AG04450 (cell line): ENCODE results near the gene SLC35B1. TPM values are rescaled to one million over a fixed set of nuclear protein-coding genes. Genes with fewer than 3 reads are reported as not detected.

ENCODE experiments used
- CTCF ChIA-PET: fragments of 300-600, 350-600 bp; formaldehyde crosslinking; extraction: SDS; loops from one replicate; lab custom pipeline; 2022; ENCODE audit warnings: antibody characterized with exemption, inconsistent platforms; lab: Charles Lee
- POLR2A ChIA-PET: fragments of 350-600 bp; formaldehyde crosslinking; extraction: SDS; loops from one replicate; lab custom pipeline; 2021; ENCODE audit warnings: antibody characterized with exemption, inconsistent platforms; lab: Yijun Ruan, JAX
- DNase-seq: peaks from one replicate; pipeline ENCODE4 v3.0.0-alpha.2; 2011; ENCODE audit warnings: low read depth, low spot score
- H3K27ac ChIP-seq: one replicate; pipeline ENCODE4 v1.5.1; 2012; ENCODE audit warnings: low read depth, low read length, control low read depth
- H3K27me3 ChIP-seq: one replicate; pipeline ENCODE4 v1.6.0; 2012; ENCODE audit warnings: low read length; ENCODE audit not compliant: control insufficient read depth, insufficient read depth
- H3K4me3 ChIP-seq: 2 replicates; pipeline ENCODE4 v1.5.1; 2011; ENCODE audit warnings: mild to moderate bottlenecking, low read depth, low read length, control low read depth
- H3K9me3 ChIP-seq: 2 replicates; pipeline ENCODE4 v1.5.1; 2012; ENCODE audit warnings: low read length; ENCODE audit not compliant: control insufficient read depth, insufficient read depth
- CTCF ChIP-seq: IDR thresholded peaks from 2 replicates; pipeline ENCODE4 v1.5.1; 2011; ENCODE audit warnings: low read depth, low read length, control low read depth, inconsistent platforms
- polyA plus RNA-seq: library from polyadenylated mRNA; depleted of rRNA; stranded (reverse); fragments of >200 nt; gene quantifications from 2 replicates; pipeline ENCODE4 v1.2.3, GENCODE V29; 2011

The SLC35B1 gene
- polyA plus RNA-seq, 1 experiment = 99.1 TPM

DNA sequence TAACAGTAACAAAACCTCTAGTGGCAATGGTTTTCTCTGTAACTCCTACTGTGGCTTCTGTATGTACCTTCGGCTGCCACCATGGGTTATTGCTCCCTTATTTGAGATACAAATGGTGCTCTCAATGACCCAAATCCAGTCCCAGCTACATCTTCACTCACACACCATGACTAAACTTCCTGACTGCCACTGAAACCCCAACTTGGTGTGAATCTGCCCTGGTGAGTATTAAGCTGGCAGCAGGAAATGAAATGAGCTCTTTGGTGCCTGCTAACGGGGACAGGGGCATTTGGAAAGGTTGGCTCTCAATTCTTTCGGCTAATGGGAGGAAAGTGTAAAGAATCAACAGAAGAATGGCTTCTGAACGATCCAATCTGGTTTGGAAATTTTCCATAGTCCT, 7.5 kb upstream of the SLC35B1 start:
- POLR2A ChIA-PET = interaction anchor here (0.6 kb wide), 1 partner anchor 131 kb away, joined by 4 read pairs; no protein-coding TSS in a partner anchor
- no peaks in the 10 kb centered on the region for H3K27me3 ChIP-seq
- no peak for DNase-seq
- CTCF ChIA-PET = interaction anchor here (0.9 kb wide), 1 partner anchor 23 kb away, joined by 4 read pairs; no protein-coding TSS in a partner anchor
- no peak overlapping the region for H3K4me3 ChIP-seq
- no peaks in the 10 kb centered on the region for H3K9me3 ChIP-seq
- no peak overlapping the region for H3K27ac ChIP-seq
- no peak for TF ChIP-seq CTCF

GRCh38 chr17:49708515-49709183, 885 bp upstream of the SLC35B1 start:
- ChIA-PET POLR2A (interaction anchor here (0.5 to 1.4 kb wide), 6 partner anchors 55 to 422 kb away, joined by 3 to 10 read pairs (median 4); partner anchors contain the start of genes FAM117A and KAT7), CTCF (interaction anchor here (0.7 to 2.6 kb wide), 20 partner anchors 8 to 954 kb away, joined by 3 to 11 read pairs (median 5); no protein-coding TSS in a partner anchor)
- H3K4me3 ChIP-seq = peak overlapping the region; percentile 73
- TF ChIP-seq CTCF = no peak
- no peaks in the 10 kb centered on the region; the same call in 1 of the 2 replicates for H3K9me3 ChIP-seq
- DNase-seq = no peak
- H3K27me3 ChIP-seq = no peaks in the 10 kb centered on the region
- no peak overlapping the region for H3K27ac ChIP-seq

DNA sequence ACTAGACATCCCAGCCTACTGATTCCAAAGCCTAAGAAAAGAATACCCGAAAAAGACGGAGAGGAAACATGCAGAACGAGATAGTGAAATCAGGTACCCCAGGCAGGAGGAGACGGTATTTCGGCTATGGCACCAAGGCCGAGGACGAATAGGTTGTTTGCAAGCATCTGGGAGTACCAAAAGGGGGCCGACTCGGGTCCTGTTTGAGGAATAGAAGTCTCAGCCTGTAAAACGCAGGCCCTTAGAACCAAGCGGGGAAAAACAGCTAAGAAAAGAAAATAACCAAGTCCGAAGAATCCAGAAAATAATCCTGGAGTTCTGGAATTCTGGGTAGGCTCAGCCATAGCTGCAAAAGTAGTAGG, 537 bp downstream of the SLC35B1 start:
- Histone ChIP-seq H3K27ac (peak overlapping the region; percentile 92), H3K4me3 (peak overlapping the region; percentile 95), H3K27me3 (no peaks in the 10 kb centered on the region), H3K9me3 (no peaks in the 10 kb centered on the region; the same call in 1 of the 2 replicates)
- POLR2A ChIA-PET = interaction anchor here (1.3 to 1.4 kb wide), 3 partner anchors 10 to 192 kb away, joined by 3 to 8 read pairs (median 4); partner anchors contain the start of gene FAM117A
- no peak for DNase-seq
- TF ChIP-seq CTCF = no peak
- CTCF ChIA-PET = interaction anchor here (0.5 to 4.9 kb wide), 9 partner anchors 11 to 1712 kb away, joined by 3 to 23 read pairs (median 7); no protein-coding TSS in a partner anchor

DNA sequence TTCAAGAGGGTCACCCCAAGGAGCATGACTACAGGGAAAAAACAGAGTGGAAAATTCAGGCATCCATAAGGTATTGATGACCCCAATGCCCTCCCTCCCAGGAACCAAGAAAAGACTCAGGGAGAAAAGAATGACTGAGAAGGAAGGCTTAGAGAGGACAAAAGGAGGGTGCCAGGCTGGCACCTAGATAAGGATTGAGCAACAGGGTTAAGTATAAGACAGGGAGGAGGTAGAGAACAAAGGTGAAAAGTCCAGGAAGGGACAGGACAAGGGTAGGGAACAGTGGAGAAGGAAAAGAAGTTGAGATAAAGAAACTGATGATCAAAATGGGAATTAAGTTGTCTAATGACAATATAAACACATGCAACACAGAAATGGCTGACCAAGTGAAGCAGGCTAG, 2.5 kb downstream of the SLC35B1 start:
- DNase-seq = no peak
- no peak overlapping the region for H3K27ac ChIP-seq
- H3K9me3 ChIP-seq = no peaks in the 10 kb centered on the region; the same call in 1 of the 2 replicates
- no peaks in the 10 kb centered on the region for H3K27me3 ChIP-seq
- no peak overlapping the region for H3K4me3 ChIP-seq
- ChIA-PET CTCF (interaction anchor here (1.2 to 4.9 kb wide), 6 partner anchors 9 to 148 kb away, joined by 3 to 23 read pairs (median 8); no protein-coding TSS in a partner anchor), POLR2A (no interaction called here)
- no peak for TF ChIP-seq CTCF
